HG03432 (cell line): Measurements from ENCODE around the gene DSCAM.

Source experiments
- ATAC-seq: cut with Tn5 transposase; IDR thresholded peaks from one replicate; pipeline ENCODE4 v1.9.1; 2021; ENCODE audit warnings: mild to moderate bottlenecking, moderate library complexity; ENCODE audit not compliant: unreplicated experiment

The DSCAM gene

GRCh38 chr21:39968010-39968409 is 878.9 kb downstream of the DSCAM start:
- no peak for ATAC-seq

GRCh38 chr21:39966786-39967185 is 880.2 kb downstream of the DSCAM start:
- no peak for ATAC-seq

- no peak for ATAC-seq
These were observed 881.9 kb downstream of the DSCAM start for GRCh38 chr21:39965026-39965425.

DNA sequence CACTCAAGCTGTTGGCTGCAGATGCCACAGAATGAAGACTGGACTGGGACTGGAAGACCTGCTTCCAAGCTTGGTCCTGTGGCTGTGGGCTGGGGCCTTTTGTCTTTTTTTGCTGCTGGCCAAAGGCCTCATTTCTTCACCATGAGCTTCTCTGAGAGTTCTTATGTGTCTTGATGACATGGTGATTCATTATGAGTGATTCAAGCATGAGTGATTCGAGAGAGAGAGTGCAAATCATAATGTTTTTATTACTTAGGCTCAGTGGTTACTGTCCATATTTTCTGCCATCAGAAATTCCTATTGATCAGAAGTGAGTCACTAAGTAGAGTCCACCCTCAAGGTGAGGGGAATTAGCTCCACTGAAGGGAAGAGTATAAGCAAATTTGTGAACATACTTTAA is 885.7 kb downstream of the DSCAM start:
- ATAC-seq: no peak
